NCI-H128 (cell line): ENCODE data around the gene LHX5.

Experiments used
- DNase-seq: peaks from one replicate; lab custom pipeline; 2025; ENCODE audit not compliant: unreplicated experiment; lab: John Stamatoyannopoulos, UW

Gene LHX5

GRCh38 chr12:113478351-113479011 is 6.8 kb upstream of the LHX5 start:
- no peak for DNase-seq

DNA sequence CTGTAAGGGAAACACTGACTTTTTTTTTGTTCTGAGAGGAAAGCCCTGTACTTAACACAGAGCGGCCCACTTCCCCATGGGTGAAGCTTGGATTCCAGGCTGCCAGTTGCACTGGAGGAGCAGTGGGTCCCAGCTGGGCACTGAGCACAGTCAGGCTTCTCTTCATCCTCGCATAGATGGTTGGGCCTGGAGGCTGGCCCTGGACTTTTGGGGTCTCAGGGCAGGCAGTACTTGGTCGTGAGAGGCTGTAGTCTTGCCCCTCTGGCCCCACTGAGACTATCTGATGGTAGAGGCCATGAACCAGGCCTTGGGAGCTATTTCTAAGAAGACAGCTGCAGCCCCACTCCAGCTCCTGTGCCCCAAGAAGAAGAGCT is 6.2 kb upstream of the LHX5 start:
- no peak for DNase-seq

DNA sequence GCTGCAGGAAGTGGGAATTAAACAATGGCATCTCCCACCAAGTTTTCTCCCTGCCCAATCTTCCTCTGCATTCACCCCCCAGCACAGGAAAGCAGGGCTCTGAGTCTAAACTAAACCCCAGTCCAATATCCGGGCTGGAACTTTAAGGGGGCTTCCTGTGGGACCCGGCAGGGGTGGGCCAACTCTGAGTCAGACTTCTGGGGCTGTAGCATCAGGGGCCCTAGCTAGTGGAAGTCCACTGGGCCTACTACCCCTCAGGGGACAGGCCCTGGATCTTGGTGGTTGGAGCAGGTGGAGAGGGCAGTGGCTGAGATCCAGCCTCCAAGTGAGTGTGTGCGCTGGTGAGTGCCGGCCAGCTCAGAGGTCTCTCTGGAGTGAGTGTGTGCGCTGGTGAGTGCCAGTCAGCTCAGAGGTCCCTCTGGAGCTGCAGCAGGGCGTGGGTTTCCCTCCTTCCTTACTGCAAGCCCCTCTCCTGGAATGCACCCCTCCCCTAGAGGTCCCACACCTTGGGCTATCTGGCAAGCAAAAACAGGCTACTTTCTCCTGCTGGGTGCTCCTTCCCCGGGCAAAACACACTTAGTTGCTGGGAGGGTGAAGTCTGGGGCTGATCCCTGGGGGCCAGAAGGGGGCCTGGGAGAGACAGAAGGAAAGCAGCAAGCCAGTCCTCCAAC is 5.6 kb upstream of the LHX5 start:
- DNase-seq: no peak

- no peak for DNase-seq
Observed at GRCh38 chr12:113476176-113476986, 4.7 kb upstream of the LHX5 start.

DNA sequence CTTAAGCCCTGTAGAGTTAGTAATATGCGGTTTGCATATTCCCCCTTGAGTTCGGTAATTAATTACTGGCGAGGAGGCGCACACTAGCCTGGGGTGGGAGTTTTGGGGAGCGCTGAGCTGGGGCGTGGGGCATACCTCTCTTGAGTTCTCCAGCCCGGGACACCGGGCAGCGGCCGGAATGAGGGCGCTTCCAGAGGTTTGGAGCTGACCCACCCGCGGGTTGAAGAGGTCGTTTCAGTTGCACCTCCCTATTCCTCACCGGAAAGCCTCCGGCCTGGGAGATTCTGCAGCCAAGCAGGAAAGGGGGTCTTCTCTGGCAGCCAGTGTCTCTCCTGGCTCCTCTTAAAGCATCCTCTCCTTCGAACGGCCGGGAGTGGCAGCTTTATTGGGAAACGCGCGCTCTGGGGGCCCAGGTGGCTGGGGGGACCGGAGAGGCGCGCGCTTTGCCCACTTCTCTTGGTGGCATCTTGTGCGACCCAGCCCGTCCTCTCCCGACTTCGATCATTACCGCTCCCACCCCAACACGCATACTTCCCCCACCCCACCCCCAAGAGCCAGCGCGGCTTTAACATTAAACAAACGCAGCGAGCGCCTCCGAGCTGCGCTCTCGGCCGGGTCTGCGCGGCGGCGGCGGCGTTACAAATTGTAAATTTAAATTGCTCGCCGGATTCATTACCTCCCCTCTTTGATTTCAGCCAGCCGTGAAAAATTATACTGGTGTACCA is 3.9 kb upstream of the LHX5 start:
- DNase-seq: no peak

- DNase-seq: no peak
Observed at GRCh38 chr12:113474635-113475436, 3.2 kb upstream of the LHX5 start.

DNA sequence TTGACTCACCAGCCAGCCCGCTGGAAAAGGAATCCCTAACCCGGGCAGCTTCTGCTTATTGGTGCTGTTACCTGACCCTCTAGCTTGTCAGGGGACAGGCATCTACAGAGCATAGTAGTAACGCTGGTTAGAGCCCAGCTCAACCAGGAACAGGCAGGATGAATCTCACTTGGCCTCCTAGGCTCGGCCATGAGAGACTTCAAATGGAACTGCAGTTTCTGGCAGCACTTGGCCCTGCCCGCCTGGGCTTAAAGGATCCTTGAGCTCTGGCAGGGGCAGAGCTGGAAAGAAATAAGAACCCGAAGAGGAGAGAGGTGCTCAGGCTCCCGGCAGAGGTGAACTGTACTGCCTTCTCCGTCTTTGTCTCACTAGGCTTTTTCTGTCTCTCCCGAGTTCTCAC is 2.3 kb upstream of the LHX5 start:
- DNase-seq: no peak

- no peak for DNase-seq
Observed at GRCh38 chr12:113473400-113473799, 1.7 kb upstream of the LHX5 start.

DNA sequence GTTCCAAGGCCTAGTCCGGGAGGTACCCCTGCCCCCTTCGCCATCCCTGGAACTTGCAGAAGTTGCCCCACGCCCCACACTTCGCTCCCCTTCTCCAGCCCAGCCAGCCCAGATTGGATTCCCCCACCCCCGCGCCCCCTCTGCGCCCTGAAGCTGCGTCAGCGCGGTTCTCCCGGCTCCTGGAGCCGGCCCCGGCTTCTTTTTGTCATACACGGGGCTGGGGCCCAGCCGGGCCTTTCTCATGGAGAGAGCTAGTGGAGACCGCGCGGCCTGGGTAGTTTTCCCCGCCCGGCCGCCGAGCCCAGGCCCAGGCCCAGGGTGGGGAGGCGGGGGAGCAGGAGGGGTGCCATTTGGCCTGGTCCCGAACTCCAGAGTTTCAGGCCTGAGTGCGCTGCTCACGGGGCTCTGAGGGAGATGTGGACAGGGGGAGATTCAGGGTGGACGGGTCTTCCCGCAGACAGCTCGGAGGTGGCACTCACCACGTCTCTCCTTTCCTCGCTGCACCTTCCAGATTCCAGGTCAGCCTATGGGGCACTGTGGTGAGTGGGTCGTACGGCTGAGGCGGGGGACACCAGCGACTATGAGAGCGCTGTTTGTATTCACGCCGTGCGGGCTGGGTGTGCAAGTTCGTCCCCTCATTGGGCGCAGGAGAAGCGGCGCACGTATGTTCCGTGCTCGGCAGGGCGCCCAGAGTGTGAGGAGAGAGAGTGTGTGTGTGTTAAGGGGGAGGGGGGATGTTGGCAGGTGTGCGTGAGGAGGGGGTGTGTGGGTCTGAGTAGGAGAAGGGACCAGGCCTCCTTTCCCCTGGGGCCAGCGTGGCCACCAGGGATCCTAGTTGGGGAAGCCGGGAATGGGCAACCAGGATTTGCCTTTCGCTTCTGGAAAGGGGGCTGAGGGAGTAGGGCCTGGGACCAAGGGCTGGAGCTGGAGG is 785 bp upstream of the LHX5 start:
- DNase-seq: no peak

GRCh38 chr12:113470871-113471618 is 626 bp downstream of the LHX5 start:
- no peak for DNase-seq

DNA sequence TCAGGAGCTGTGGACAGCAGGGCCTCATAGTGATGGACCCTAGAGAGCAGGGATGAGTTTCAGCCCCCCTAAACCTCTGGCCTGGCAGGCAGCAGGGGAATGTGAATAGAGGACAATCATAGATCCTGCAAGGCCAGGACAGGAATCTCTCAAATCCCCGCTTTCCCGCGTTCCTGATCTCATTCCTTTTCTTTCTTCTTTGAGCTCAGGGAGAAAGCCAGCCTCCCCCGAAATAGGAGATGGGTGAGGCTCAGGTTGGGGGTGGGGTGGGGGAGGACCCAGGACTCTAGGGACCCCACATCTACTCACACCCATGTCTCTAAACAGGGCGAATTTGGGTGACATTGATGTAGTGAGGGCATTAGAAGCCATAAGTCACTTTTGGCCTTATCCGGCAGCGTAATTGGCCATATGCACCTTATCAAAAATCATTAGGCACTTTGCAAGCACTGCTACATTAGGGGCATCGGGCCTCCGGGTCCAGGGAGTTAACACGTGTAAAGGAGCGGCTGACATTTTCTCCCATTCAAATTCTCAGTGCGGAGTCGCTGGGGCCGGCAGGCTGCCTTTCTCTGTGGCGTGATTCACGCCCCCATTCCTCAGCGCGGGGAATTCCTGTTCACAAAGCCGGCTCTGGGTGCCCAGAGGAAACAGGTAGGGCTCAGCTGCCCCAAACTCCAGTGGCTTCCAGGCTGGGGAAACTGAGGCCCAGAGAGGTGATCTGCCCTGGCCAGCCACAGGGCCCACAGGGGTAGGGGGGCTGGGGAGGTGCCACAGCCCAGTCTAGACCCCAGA is 1.5 kb downstream of the LHX5 start:
- DNase-seq: no peak

DNA sequence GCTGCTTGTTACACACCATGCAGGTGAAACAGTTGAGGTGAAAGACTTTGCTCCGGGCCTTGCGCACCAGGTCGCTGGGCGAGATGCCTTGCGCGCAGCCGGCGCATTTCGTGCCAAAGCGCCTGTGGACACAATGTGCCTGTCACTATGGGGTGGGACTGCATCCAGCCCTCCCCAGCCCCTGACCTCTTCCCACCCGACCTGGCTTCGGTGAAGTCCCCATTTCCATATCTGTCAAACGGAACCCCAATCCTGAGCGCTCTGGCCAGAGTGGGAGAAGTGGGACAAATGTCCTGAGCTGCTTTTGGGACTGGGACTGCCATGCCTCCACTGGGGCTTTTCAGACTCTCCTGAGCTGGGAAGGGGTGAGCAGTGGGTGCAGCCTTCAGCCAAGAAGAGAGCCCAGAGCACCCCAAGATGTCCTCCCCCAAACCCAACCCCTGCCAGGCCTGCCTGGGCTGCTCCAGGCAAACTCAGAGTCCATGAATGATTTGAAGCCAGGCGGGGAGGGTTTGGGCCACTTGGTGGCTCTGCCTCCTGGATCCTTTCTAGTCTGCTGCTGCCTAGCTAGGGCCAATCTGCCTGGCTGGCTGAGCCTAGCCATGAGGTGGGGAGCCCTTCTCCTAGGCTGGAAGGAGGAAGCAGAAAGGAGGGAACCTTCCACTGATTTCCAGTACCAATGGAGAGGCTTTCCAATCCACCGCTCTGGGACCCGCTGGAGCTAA is 2.3 kb downstream of the LHX5 start:
- DNase-seq: no peak

DNA sequence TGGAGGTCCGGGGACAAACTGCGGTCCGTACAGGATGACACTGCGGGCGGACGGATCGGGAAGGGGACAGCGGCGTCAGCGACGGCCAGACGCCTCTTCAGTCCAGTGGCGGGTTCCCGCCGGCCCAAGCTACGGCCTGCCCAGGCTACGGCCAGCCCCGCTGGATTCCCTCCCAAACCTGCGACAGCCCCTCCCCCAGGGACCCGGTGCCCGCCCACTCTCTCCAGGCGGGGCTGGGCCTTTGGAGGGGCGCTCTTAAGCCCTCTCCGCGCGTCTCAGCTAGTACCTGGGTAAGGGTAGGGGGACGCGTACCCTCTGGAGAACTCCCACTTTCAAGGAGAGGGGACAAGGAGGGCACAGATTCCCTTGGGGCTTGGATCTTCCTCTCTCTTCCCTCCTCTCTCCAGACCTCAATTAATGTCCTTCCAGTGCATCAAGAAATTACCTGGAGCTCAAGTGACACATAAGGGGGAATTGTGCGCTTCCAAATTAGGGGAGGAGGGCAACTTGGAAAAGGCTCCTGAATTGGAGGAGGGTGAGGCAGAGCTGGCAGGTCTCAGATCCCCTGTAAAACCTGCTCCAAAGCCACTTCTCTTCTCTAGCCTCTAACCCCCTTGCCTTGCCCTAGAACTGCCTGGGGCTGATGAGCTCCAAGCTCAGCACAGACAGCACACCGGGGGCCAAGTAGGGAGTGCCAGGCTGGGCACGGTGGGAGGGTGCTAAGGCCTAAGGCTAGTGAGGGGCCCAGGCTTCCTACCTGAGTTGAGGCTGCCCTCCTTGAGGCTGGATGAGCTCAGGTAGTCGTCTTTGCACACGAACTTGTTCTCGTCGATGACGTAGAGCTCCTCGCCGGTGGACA is 3.1 kb downstream of the LHX5 start:
- DNase-seq: no peak

DNA sequence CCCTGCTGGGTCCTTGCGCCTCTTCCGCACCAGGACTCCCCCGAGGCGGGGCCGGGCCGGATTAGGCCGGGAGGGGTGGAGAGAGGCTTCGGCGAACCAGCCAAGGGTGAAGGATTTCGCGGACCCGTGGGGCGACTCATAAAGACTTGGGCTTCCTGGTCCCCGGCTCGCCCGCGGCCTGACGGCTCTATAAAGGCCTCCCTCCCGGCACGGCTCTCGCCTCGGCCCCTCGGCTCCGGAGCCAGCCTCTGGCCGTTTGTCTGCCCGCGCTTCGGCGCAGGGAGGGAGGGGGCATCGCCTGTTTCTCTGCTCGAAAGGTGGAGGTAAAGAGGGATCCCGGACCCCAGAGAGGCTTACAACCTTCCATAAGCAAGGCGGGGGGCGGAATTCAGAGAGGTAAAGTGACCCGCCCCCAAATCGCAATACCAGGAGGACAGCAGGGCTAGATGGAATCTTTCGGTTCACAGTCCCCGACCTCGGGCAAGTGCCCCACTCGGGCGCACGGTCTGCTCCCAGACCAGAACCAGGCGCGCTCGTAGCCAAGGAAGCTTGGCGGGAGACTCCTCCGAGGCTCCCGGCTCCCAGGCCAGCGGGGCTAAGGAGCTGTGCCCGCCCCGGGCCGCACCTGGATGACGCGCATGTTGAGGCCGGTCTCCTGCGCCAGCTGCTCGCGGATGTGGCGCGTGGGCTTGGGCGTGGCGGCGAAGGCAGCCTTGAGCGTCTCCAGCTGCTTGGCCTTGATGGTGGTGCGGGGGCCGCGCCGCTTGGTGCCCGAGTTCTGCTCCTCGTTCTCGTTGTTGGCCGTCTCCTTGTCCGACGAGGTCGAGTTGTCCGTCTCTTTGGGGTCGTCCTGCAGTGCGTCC is 3.9 kb downstream of the LHX5 start:
- no peak for DNase-seq

DNA sequence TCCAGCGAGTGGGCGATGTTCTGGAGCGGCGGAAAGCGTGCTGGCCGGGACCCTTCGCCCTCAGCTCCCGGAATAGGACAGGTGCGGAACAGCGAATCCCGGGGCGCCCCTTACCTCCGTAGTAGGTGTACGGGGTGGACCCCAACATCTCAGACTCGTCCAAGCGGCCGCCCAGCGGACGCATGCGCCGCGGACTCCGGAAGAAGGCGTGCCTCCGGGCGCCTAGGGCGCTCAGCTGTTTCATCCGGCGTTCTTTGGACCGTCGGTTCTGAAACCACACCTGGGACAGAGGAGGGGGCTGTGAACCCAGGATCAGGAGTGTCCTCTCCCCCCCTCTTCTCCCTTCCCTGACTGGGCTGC is 4.5 kb downstream of the LHX5 start:
- no peak for DNase-seq
